IPS DF 4.7 (cell line): ENCODE data around the gene DIP2B.
"Not testable (repeated sequence)": the region's sequence is repeated elsewhere in the genome, so short reads cannot be mapped to it uniquely, and the experiment has no call there.

Experiments used
- DNase-seq: peaks from one replicate; pipeline ENCODE4 v3.0.0-alpha.2; 2013; ENCODE audit warnings: low spot score; ENCODE audit errors: extremely low read depth

Gene DIP2B

DNA sequence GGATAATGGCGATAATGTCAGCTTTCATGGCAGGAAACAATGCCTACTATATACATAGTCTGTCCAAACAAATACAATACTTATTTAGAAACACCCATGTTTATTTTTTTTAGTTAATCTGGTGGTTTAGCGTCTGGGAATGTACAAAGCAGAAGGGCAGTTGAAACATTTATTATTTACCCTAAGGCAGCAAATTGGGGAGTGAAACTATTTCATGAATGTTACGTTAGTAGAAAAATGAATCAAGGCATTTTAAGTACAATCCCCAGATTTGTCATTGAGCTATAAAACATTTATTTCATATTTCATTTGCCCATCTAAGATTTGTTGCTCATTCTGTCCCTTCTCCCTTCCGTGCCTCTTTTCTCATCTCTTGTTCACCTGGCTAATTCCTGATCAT is 172.0 kb downstream of the DIP2B start:
- DNase-seq, result no peak

DNA sequence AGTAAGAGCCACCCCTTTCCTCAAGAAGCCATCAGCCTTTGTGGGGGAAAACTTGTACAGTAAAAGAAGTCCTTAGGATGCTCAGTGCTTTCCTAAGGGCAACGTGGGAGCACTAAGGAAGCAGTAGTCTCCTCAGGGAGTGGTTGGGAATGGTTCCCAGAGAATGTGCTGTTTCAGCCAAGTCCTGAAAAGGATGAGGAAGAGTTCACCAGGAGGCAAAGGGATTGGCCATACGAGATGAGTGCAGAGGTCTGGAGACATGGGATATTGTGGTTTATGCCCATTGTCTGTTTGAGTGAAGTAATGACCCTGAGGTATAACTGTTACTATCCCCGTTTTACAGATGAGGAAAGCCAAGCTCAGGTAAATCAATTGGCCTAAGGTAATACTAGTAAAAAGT is 173.1 kb downstream of the DIP2B start:
- no peak for DNase-seq

DNA sequence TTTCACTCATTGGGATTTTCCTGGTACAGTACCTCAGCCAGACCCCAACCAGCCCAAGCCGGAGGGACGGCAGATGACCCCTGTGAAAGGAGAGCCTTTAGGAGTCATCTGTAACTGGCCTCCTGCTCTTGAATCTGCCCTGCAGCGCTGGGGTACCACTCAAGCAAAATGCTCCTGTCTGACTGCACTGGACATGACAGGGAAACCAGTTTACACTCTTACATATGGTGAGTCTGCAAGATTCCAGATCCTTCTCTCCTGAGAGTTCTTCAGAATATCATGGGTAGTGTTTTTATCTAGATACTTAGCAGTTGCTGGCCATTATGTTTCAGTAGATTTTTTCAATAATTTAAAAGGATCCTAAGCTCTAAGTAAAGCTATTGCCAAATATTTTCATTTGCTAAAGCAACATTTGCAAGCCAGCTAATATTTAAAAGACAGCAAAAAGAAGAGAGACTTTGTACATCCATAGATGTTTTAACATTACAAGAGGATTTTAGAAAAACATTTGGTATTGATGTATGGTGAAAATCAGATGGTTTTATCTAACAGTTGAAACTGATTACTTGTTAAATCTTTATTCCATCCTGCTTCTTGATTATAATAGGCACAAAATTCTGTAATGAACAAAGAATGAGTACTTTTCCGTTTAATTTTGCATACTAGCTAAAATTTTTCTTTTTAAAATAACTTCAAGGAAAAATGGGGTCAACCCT is 174.0 kb downstream of the DIP2B start:
- DNase-seq, result no peak

DNA sequence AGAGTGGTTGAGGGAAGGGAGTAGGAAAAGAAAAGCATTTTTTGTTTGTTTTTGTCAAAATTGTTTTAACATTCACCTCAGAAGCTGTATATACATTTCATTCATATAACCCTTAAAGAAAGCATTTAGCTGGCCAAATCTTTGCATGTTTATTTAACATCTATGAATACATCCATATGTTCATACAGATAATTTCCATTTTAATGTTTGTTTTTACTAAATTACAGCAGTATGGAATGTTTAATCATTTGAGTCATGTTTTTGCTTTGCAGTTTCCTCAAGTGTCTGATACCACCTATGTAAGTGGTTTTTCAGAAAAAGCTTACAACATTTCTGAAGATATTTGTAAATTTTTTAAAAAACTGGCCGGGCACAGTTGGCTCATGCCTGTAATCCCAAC is 174.8 kb downstream of the DIP2B start:
- no peak for DNase-seq

DNA sequence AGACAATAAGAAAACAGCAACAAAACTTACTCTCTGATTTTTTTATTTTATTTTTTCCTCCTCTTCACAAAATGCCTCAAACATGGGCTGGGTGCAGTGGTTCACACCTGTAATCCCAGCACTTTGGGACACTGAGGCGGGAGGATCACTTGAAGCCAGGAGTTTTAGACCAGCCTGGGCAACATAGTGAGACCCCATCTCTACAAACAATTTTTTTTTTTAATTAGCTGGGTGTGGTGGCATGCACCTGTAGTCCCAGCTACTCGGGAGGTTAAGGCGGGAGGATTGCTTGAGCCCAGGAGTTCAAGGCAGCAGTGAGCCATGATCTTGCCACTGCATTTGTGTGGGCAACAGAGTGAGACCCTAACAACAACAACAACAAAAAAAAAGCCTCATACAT is 176.3 kb downstream of the DIP2B start:
- DNase-seq, result not testable (repeated sequence)

DNA sequence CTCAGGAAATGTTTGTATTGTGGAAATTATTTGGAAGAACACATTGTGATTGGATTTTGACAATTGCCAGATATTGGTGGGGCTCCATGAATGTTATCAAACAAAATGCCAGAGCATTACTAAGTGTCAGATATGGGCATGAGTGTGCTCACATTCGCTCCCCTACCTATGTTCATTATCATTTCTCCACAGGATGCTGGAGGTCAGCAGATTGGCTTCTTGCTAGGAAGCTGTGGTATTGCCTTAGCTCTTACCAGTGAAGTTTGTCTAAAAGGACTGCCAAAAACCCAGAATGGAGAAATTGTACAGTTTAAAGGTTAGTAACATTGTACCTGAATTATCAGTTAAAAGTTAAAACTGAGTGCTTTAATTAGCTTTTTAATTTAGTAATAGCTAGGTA is 180.9 kb downstream of the DIP2B start:
- DNase-seq, result no peak

DNA sequence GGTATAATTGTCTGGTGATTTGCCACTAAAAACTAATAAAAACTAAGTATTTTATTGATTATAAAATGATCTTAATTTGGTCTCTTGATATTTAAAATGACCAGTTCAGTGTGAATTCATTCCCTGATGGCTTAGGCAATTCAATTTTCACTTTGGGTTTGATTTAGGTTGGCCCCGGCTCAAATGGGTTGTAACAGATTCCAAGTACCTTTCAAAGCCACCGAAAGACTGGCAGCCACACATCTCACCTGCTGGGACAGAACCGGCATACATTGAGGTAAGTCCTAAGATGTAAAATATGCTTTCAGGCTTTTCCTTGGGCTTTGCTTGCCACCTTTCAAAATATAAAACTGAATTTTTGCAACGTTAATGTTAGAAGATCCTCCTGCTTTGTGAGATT is 181.6 kb downstream of the DIP2B start:
- no peak for DNase-seq

DNA sequence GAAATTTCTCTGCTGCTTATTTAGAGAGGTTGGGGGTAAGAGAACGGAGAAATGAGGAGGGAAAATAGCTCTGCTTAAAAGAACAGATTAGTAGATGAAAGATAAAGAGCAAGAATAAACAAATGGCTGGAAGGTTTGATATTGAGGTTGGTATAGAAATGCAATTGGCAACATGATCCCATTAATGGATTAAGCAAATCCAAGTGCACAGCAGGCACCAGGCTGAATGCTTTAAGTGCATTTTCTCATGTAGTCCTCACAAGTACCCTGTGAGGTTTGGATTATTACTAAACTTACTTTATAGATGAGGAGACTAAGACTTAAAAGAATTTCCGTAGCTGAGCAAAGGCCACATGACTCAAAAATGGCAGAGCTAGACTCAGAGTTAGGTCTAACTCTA is 182.2 kb downstream of the DIP2B start:
- no peak for DNase-seq

DNA sequence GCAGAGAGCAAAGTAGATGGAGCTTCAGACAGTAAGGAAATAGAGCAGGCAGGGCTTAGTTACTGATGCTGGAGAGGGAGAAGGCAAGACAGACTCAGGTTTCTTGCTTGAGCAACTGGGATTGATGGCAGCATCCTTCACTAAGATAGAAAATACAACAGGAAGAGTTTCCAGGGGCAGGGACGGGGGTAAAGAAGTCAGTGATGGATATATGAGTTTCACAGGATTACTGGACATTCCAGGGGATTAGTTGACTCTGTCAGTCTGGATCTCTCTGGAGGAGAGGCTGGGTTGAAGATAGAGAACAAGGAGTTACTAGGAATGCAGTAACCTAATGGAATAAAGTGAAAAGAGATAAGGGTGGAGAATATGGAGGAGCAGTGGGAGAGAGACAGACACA is 184.7 kb downstream of the DIP2B start:
- no peak for DNase-seq

DNA sequence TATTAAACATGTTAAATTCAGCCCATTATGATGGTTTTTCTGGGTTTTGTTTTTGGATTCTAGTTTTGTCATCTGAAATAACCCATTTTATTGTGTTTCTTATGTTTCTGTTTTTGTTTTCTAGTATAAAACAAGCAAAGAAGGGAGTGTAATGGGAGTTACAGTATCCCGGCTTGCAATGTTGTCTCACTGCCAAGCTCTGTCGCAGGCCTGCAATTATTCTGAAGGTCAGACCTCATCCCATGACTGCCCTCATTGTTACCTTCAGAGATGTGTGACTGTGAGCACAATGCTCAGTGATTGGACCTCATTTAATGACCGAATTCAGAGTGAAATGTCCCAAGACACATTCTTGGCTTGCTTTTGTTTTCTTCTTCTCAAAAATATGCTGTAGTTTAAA is 186.1 kb downstream of the DIP2B start:
- no peak for DNase-seq

DNA sequence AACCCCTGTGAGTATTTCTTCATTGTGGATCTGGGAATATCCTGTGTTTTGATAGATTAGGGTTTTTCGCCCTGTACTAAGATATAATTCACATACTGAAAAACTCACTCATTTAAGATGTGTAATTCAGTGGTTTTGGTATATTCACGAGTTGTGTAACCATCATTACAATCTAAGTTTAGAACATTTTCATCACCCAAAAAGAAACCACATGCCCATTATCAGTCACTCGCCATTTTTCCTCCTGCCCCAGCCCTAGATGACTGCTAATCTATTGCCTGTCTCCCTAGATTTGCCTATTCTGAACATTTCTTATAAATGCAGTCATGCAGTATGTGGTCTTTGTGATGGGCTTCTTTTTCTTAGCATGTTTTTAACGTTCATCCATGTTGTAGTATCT is 191.2 kb downstream of the DIP2B start:
- DNase-seq, result no peak

DNA sequence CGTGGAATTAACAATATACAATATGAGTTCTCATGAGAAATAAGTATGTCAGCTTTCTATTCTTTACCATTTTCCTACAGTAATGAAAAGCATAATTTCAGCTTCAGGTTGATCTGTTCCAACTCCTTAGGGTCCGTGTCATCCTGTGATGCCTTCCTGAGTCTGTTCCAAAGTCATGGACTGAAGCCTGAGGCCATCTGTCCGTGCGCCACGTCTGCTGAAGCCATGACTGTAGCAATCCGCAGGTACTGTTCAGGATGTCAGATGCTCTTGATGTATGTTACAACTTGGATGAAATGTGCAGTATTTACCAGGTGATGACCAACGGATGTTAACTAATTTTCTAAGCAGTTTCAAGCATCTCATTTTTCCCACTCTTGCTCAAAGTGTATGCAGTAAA is 192.1 kb downstream of the DIP2B start:
- DNase-seq, result no peak

DNA sequence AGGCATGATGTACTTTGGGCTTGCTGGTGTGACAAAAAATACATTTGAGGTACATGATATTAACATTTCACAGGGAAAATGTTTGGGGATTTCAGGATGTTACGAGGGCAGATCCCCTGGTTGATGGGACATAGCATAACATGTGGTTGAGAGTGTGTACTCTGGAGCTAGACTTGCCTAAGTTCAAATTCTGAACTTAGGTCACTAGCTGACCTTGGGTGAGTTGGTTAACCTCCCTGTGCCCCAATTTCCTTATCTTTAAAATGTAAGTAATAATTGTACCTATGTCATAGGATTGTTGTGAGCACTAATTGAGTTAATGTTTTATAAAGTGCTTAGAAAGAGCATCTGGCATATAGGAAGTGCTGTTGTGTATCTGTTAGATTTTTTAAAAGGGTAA is 194.4 kb downstream of the DIP2B start:
- DNase-seq, result no peak

DNA sequence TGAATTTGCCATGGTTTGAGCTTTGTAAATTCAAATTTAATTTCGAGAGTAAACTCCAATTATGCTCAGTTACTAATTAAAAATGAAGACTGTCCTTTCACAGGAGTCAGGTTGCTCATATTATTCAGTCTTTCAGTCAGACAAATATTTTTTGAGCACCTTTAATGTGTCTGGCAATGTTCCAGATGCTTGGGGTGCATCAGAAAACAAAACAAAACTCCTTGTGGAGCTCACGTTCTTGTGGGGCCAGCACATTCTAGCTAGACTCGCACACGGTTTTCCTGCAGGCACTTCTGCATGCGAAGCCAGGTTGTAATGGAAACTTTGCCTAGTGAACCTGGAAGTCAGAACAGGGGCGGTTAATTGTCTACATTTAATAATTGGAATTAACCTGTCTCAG is 195.2 kb downstream of the DIP2B start:
- no peak for DNase-seq

DNA sequence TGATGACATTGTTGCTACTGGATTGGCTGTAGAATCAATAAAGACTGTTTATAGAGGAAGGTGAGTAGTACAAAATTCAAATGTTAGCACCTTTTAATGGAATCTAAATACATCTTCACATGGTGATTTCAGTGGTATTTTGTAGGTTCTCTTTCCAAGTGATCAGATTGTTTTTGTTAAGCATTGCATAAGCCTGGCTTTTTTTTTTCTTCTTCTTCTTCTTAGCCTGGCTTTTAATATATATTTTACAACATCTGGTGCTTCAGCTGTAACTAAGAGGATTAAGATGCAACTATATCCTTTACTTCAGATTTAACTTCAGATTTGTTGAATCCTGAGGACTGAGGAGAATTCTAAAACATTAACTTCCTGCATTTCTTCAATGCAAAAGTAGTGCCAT is 201.8 kb downstream of the DIP2B start:
- DNase-seq, result no peak

DNA sequence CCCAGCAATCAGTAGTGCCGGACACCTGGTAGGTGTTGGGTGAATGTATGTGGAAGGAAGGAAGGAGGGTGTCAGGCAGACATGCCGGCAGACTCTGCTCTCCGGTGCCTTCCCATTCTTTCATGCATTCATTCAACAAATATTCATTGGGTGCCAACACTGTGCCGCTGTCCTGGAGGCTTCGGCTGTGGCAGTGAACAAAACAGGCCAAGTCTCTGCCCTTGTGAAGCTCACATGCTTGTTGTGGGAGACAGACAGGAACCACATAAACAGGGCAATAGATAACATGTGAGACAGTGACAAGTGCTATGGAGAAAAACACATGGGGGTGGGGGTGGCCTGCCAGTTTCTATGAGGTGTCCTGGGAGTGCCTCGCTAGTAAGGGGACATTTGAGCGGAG is 202.6 kb downstream of the DIP2B start:
- no peak for DNase-seq

DNA sequence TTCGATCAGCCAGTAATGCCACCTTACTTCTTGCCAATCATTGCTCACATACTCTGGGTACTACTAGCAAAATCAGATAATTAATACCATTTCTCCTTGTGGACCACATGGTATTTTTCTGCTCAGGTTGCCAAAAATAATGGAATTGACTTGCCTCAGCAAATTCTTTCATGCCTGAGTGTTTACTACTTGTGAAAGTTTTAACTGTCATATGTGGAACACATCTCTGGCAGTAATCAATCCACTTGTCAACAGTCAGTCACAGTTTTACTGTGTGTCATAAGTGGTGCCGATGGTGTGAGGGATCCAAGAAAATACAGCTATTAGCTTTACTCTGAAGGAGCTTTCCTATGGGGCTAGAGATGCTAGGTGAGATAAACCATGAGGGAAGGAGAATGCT is 203.8 kb downstream of the DIP2B start:
- DNase-seq, result no peak

DNA sequence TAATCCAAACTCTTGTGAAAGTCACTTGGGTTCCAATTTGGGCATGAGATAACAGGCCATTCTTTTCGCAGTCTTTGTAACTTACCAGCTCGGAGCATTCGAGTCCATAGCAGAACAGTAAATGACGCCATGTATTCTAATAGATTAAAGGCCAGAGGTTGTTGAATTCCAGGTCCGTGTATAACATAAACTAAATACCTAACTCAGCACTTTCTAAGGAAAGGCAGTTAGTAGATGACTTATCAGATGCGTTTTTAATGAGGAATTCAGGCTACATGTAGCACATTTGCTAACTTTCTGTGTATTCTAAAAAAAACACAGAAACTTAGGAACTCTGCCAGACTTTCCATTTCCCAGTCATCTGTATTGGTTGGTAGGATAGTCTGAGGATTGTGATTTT is 206.3 kb downstream of the DIP2B start:
- DNase-seq, result no peak

DNA sequence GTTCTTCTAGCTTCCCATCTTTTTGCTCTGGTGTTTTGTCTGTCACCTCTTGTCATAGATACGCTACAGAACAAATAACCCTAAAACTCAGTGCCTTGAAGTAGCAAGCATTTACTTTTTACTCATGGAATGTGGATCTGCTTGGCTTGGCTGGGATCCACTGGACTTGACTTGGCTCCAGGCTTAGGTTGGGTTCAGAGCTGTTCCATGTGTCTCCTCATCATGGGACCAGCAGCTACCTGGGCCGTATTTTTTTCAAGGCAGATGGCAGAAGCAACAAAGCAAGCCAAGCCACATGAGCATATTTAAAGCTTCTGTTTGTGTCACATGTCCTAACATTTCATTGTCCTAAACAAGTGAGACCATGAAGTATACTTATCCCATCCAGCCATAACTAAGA is 210.4 kb downstream of the DIP2B start:
- no peak for DNase-seq

DNA sequence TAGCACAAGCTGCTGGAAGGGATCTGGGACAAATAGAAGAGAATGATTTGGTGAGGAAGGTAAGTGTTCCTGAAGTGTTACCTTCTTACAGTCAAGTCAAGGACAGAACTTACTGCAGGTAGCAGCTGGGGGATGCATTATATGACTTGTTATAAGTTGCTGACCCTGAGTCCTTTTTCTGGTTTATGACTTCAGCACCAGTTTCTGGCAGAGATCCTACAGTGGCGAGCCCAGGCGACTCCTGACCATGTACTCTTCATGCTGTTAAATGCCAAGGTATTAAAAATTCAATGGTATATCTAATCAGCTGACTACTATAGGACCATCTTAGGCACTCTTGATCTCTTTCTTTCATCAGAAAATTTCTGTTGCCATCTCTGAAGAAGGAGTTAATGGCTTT is 214.0 kb downstream of the DIP2B start:
- DNase-seq, result no peak

DNA sequence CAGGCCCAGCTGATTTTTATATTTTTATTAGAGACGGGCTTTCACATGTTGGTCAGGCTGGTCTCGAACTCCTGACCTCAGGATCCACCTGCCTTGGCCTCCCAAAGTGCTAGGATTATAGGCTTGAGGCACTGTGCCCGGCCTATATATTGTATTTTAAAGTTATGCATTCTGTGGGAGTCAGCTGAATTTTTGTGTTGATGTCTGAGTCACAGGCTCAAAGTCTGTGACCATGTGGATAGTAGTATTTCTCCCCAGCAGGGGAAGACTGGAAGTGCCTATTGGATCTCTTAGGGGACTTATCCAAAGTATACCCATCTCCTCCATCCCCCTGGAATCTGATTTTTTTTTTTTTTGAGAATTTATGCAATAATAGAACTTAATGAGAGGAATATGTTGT is 215.3 kb downstream of the DIP2B start:
- DNase-seq, result no peak

DNA sequence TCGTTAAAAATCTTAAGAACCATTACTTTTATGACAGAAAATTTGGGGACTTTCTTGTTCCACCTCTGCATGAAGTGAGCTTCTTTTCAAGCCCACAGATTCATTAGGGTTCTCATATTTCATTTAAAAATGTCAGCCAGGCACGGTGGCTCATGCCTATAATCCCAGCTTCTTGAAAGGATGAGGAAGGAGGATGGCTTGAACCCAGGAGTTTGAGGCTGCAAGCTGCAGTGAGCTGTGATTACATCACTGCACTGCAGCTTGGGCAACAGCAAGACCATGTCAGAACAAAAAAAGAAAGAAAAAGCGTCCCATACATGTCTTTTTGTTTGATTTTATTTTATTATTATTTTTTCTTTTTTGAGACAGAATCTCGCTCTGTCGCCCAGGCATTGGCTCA is 215.7 kb downstream of the DIP2B start:
- no peak for DNase-seq

DNA sequence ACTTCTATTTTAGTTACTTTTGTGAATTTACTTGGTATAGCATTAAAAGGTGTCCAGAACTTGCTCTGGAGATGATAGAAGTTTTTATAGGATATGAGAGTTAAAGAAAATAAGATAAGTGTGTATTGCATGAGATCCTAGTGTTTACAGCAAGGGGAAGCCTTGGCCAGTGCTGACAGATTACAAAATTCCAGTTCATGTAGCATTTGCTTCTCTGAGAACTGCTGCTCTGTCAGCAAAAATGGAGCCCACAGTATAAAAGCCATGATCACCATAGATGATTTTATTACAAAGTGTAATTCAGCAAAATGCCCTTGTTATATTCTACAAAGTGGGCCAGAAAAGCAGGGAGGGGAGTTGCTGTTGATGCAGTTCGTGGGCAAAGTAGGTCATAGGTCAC is 219.1 kb downstream of the DIP2B start:
- DNase-seq, result no peak
